IMR-90 (cell line): ENCODE results near the gene KIF13A. TPM values are rescaled to one million over a fixed set of nuclear protein-coding genes. Genes with fewer than 3 reads are reported as not detected.

Experiments used
- ATAC-seq: fragments of 200-7000 bp; cut with Tn5 transposase; 2 replicates; pipeline ENCODE4 v1.9.1; 2020; ENCODE audit warnings: low read depth, mild to moderate bottlenecking, moderate library complexity
- BruUV-seq: library from RNA; stranded (reverse); fragments of 400-500 nt; replicated peaks from 2 replicates; lab custom pipeline; 2021; lab: Mats Ljungman, UMichigan
- CTCF ChIA-PET: fragments of 300-600 bp; formaldehyde crosslinking; extraction: SDS; loops from one replicate; lab custom pipeline; 2021; ENCODE audit warnings: antibody characterized with exemption; lab: Yijun Ruan, JAX
- POLR2A ChIA-PET: fragments of 300-600 bp; sonication (Branson Sonifier 250); formaldehyde crosslinking; loops from one replicate; lab custom pipeline; 2022; ENCODE audit warnings: antibody characterized with exemption; ENCODE audit not compliant: unreplicated experiment; lab: Charles Lee
- DNase-seq: peaks from one replicate; pipeline ENCODE4 v3.0.0; 2013
- H2AFZ ChIP-seq: replicated peaks from 2 replicates; pipeline ENCODE3; 2013; ENCODE audit warnings: low read length, mild to moderate bottlenecking; ENCODE audit not compliant: poor library complexity
- H2AK5ac ChIP-seq: 2 replicates; pipeline ENCODE4 v1.6.1; 2013; ENCODE audit warnings: low read depth, low read length, inconsistent platforms
- H2AK9ac ChIP-seq: replicated peaks from 2 replicates; pipeline ENCODE3; 2013; ENCODE audit warnings: mild to moderate bottlenecking, low read depth, low read length, moderate library complexity; ENCODE audit not compliant: poor library complexity
- H2BK120ac ChIP-seq: 2 replicates; pipeline ENCODE4 v1.6.1; 2013; ENCODE audit warnings: low read depth, low read length, inconsistent platforms
- H2BK15ac ChIP-seq: 3 replicates; pipeline ENCODE4 v1.6.1; 2013; ENCODE audit warnings: low read depth, low read length, inconsistent platforms
- H2BK20ac ChIP-seq: 2 replicates; pipeline ENCODE4 v1.6.1; 2013; ENCODE audit warnings: low read depth, mild to moderate bottlenecking, inconsistent platforms, low read length, moderate library complexity
- H2BK5ac ChIP-seq: 2 replicates; pipeline ENCODE4 v1.6.1; 2013; ENCODE audit warnings: mild to moderate bottlenecking, low read depth, low read length, inconsistent platforms; ENCODE audit not compliant: poor library complexity, severe bottlenecking
- H3K14ac ChIP-seq: replicated peaks from 2 replicates; pipeline ENCODE4 v1.6.1; 2013; ENCODE audit warnings: low read depth, low read length, inconsistent platforms
- H3K18ac ChIP-seq: 2 replicates; pipeline ENCODE4 v1.6.1; 2013; ENCODE audit warnings: low read depth, low read length, control low read depth
- H3K23ac ChIP-seq: 2 replicates; pipeline ENCODE4 v1.6.1; 2013; ENCODE audit warnings: low read depth, low read length, inconsistent platforms
- H3K27ac ChIP-seq: 2 replicates; pipeline ENCODE4 v1.5.1; 2013; ENCODE audit warnings: mild to moderate bottlenecking, control low read depth, low read length; ENCODE audit not compliant: insufficient read depth
- H3K27me3 ChIP-seq: 2 replicates; pipeline ENCODE4 v1.6.1; 2013; ENCODE audit warnings: low read length; ENCODE audit not compliant: control insufficient read depth, insufficient read depth
- H3K36me3 ChIP-seq: 2 replicates; pipeline ENCODE4 v1.6.1; 2013; ENCODE audit warnings: low read length, mixed read lengths; ENCODE audit not compliant: control insufficient read depth, insufficient read depth
- H3K4ac ChIP-seq: 2 replicates; pipeline ENCODE4 v1.6.1; 2013; ENCODE audit warnings: low read depth, low read length, inconsistent platforms
- H3K4me1 ChIP-seq: 2 replicates; pipeline ENCODE4 v1.6.1; 2013; ENCODE audit warnings: low read length, mixed read lengths; ENCODE audit not compliant: control insufficient read depth, insufficient read depth
- H3K4me2 ChIP-seq: 2 replicates; pipeline ENCODE4 v1.6.1; 2013; ENCODE audit warnings: low read depth, mild to moderate bottlenecking, control low read depth, low read length, moderate library complexity
- H3K4me3 ChIP-seq: 2 replicates; pipeline ENCODE4 v1.5.1; 2013; ENCODE audit warnings: low read depth, mild to moderate bottlenecking, control low read depth, low read length, moderate library complexity; ENCODE audit not compliant: insufficient read depth
- H3K56ac ChIP-seq: 2 replicates; pipeline ENCODE4 v1.6.1; 2013; ENCODE audit warnings: low read length, inconsistent platforms; ENCODE audit not compliant: insufficient read depth; ENCODE audit errors: extremely low read depth
- H3K79me1 ChIP-seq, 2 experiments: 2 replicates each; pipeline ENCODE4 v1.6.1; 2013; ENCODE audit warnings: low read length in 2 of 2, inconsistent platforms in 1 of 2, low read depth in 1 of 2
- H3K9ac ChIP-seq: 2 replicates; pipeline ENCODE4 v1.6.1; 2013; ENCODE audit warnings: low read depth, low read length, control low read depth
- H3K9me1 ChIP-seq: 2 replicates; pipeline ENCODE4 v1.6.1; 2013; ENCODE audit warnings: low read length, inconsistent platforms; ENCODE audit not compliant: insufficient read depth
- H3K9me3 ChIP-seq: 2 replicates; pipeline ENCODE4 v1.6.1; 2013; ENCODE audit warnings: low read length; ENCODE audit not compliant: control insufficient read depth, insufficient read depth
- H4K20me1 ChIP-seq: 2 replicates; pipeline ENCODE4 v1.6.1; 2013; ENCODE audit warnings: low read length, inconsistent platforms; ENCODE audit not compliant: insufficient read depth
- H4K5ac ChIP-seq: 2 replicates; pipeline ENCODE4 v1.6.1; 2013; ENCODE audit warnings: mild to moderate bottlenecking, low read depth, low read length, control low read depth
- H4K8ac ChIP-seq, 2 experiments: 2 replicates each; pipeline ENCODE4 v1.6.1; 2013; ENCODE audit warnings: low read depth in 2 of 2, low read length in 2 of 2, control low read depth in 1 of 2, inconsistent platforms in 1 of 2
- H4K91ac ChIP-seq: 2 replicates; pipeline ENCODE4 v1.6.1; 2013; ENCODE audit warnings: low read depth, low read length, inconsistent platforms; ENCODE audit not compliant: insufficient read depth
- CHD1 ChIP-seq: IDR thresholded peaks from 2 replicates; pipeline ENCODE4 v1.6.1; 2012; ENCODE audit warnings: low read depth, low read length, improper control_type of control experiment
- FOS ChIP-seq: fragments of 150-350 bp; IDR thresholded peaks from 2 replicates; pipeline ENCODE4 v1.6.1; 2016; ENCODE audit warnings: low read depth, low read length
- MAFK ChIP-seq: IDR thresholded peaks from 2 replicates; pipeline ENCODE4 v1.6.1; 2012; ENCODE audit warnings: low read depth, low read length, improper control_type of control experiment
- NFE2L2 ChIP-seq: fragments of 150-350 bp; IDR thresholded peaks from 2 replicates; pipeline ENCODE4 v1.6.1; 2016; ENCODE audit warnings: low read depth, mild to moderate bottlenecking, low read length
- POLR2A ChIP-seq: IDR thresholded peaks from 2 replicates; pipeline ENCODE4 v1.6.1; 2012; ENCODE audit warnings: mild to moderate bottlenecking, low read depth, low read length
- RFX5 ChIP-seq: IDR thresholded peaks from 2 replicates; pipeline ENCODE4 v1.8.0; 2012; ENCODE audit warnings: low read depth, mild to moderate bottlenecking, low read length, moderate library complexity
- WGBS, 2 experiments: methylation state at CpG; one replicate each; pipeline versions ENCODE4 v1.1.5 to v1.1.7; 2013; ENCODE audit warnings: missing lambda C conversion rate in 2 of 2; ENCODE audit not compliant: insufficient read length in 1 of 2; ENCODE audit errors: extremely low coverage in 2 of 2; 5-methylcytosine and 5-hydroxymethylcytosine counted together
- dilution Hi-C: fragments of 300-500 bp; cut with HindIII; formaldehyde crosslinking; loops from one replicate; pipeline ENCODE4 v1.14.3; 2018; ENCODE audit warnings: low sequenced_read_pairs; ENCODE audit not compliant: unreplicated experiment
- in situ Hi-C: fragments of 300-500 bp; cut with MboI; formaldehyde crosslinking; loops from 3 replicates; pipeline ENCODE4 v1.14.3; 2019; ENCODE audit warnings: low sequenced_read_pairs, inconsistent platforms, mixed read lengths
- intact Hi-C: fragments of 100-400 bp; cut with micrococcal nuclease; formaldehyde crosslinking; loops from 2 replicates; pipeline ENCODE4 v1.10.0; 2022
- polyA plus RNA-seq, 3 experiments: library from polyadenylated mRNA; depleted of rRNA; stranded (reverse); fragments of >200 nt; gene quantifications; 2 replicates each; pipeline ENCODE4 v1.2.3, GENCODE V29; 2012; ENCODE audit warnings: low replicate concordance in 1 of 3
- total RNA-seq: library from RNA; depleted of rRNA; stranded (reverse); fragments of >200 nt; gene quantifications from 2 replicates; pipeline ENCODE4 v1.2.3, GENCODE V29; 2012
- TF ChIP-seq, protein P1 (sequence below): fragments of 150-350 bp; IDR thresholded peaks from 2 replicates; pipeline ENCODE4 v1.6.1; 2017; ENCODE audit warnings: mild to moderate bottlenecking, antibody characterized with exemption, low read length, low read depth

The KIF13A gene
- total and polyA plus RNA-seq, 2 of the 4 experiments (the other 2 are of a cell fraction): 23.3 to 51.8 TPM

DNA sequence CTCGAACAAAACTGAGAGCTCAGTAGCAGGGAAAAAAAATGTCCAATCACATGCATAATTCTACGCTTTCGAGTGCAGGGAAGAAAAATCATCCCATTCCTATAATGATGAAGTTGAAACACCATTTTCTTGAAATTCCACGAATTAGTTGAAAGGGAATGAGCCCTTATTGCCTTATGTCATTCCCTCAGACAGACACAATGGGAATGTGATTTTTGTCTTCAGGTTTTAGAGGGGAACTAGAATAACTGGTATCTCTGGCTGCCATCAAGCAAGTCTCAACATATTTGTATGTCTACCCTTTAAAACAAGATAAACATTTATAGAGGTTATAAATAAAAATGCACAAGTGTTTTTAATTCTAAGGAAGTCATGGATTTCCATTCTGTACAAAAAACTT, 87.9 kb downstream of the KIF13A start:
- no peak overlapping the region for H2BK15ac ChIP-seq
- no peak overlapping the region for H2AK9ac ChIP-seq
- no peaks in the 10 kb centered on the region for H3K27me3 ChIP-seq
- H3K4me3 ChIP-seq: no peak overlapping the region
- DNase-seq: no peak
- no TSS peak for BruUV-seq
- peaks cover 9% of the 10 kb centered on the region for H3K36me3 ChIP-seq
- in situ Hi-C loops: no loop called here
- no peak overlapping the region for H2BK120ac ChIP-seq
- H3K23ac ChIP-seq: no peak overlapping the region
- H2AFZ ChIP-seq: no peak overlapping the region
- H3K27ac ChIP-seq: no peak overlapping the region
- no peak overlapping the region for H2AK5ac ChIP-seq
- ChIA-PET CTCF (no interaction called here), POLR2A (no interaction called here)
- ATAC-seq: no peak
- no peak overlapping the region for H4K5ac ChIP-seq
- H2BK20ac ChIP-seq: no peak overlapping the region
- intact Hi-C loops: no loop called here
- H4K91ac ChIP-seq: no peak overlapping the region
- no peak overlapping the region for H3K56ac ChIP-seq
- H3K4me2 ChIP-seq: no peak overlapping the region
- H3K79me1 ChIP-seq: peaks cover 28 to 55% of the 10 kb centered on the region in 2 experiments
- H3K9me1 ChIP-seq: 0 out of 2 replicates have a peak, but pooled peaks cover 2% of the 10 kb centered on the region
- H2BK5ac ChIP-seq: no peak overlapping the region
- H3K4ac ChIP-seq: no peak overlapping the region
- H4K8ac ChIP-seq: no peak overlapping the region
- H3K18ac ChIP-seq: no peak overlapping the region
- TF ChIP-seq CHD1 (no peak), FOS (no peak), RFX5 (no peak), POLR2A (no peak), NFE2L2 (no peak), MAFK (no peak)
- TF ChIP-seq, protein P1, sequence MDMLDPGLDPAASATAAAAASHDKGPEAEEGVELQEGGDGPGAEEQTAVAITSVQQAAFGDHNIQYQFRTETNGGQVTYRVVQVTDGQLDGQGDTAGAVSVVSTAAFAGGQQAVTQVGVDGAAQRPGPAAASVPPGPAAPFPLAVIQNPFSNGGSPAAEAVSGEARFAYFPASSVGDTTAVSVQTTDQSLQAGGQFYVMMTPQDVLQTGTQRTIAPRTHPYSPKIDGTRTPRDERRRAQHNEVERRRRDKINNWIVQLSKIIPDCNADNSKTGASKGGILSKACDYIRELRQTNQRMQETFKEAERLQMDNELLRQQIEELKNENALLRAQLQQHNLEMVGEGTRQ: no peak
- no peaks in the 10 kb centered on the region for H4K20me1 ChIP-seq
- no peak overlapping the region for H3K9ac ChIP-seq
- peaks cover 2% of the 10 kb centered on the region for H3K4me1 ChIP-seq
- dilution Hi-C loops: no loop called here
- H3K14ac ChIP-seq: no peak overlapping the region
- peaks cover 21% of the 10 kb centered on the region for H3K9me3 ChIP-seq
- no CpG with 5 or more reads among the region's 4 CpGs for WGBS, 2 experiments
